HEK293 (cell line): Measurements from ENCODE around the gene SFXN4.

Source experiments
- ATF2 ChIP-seq: fragments of 450-650 bp; formaldehyde crosslinking; IDR thresholded peaks from 2 replicates; pipeline ENCODE4 v1.5.1; 2016; ENCODE audit warnings: missing biosample characterization, missing genetic modification characterization, low read depth
- BCL11A ChIP-seq: fragments of 450-650 bp; formaldehyde crosslinking; IDR thresholded peaks from 2 replicates; pipeline ENCODE4 v1.5.1; 2016; ENCODE audit warnings: low read depth, missing biosample characterization, missing genetic modification characterization
- ELK4 ChIP-seq: IDR thresholded peaks from 2 replicates; pipeline ENCODE4 v1.6.1; 2011; ENCODE audit warnings: mild to moderate bottlenecking, low read depth, low read length, borderline replicate concordance
- GLIS1 ChIP-seq: fragments of 450-650 bp; formaldehyde crosslinking; IDR thresholded peaks from 2 replicates; pipeline ENCODE4 v1.5.1; 2016; ENCODE audit warnings: missing biosample characterization, missing genetic modification characterization
- HOXC10 ChIP-seq: sonication (generic); formaldehyde crosslinking; IDR thresholded peaks from 2 replicates; pipeline ENCODE4 v1.8.1; 2023; ENCODE audit warnings: mild to moderate bottlenecking, missing genetic modification reagents
- IKZF3 ChIP-seq: fragments of 450-650 bp; IDR thresholded peaks from 2 replicates; pipeline ENCODE4 v1.5.0; 2018; ENCODE audit warnings: missing biosample characterization, mild to moderate bottlenecking, missing genetic modification characterization, moderate library complexity
- KLF7 ChIP-seq: fragments of 450-650 bp; formaldehyde crosslinking; IDR thresholded peaks from 2 replicates; pipeline ENCODE4 v1.5.1; 2016; ENCODE audit warnings: missing biosample characterization, missing genetic modification characterization, borderline replicate concordance
- MZF1 ChIP-seq: fragments of 450-650 bp; formaldehyde crosslinking; IDR thresholded peaks from 2 replicates; pipeline ENCODE4 v1.5.1; 2017; ENCODE audit warnings: missing biosample characterization, missing genetic modification characterization, borderline replicate concordance
- RBAK ChIP-seq: fragments of 450-650 bp; formaldehyde crosslinking; IDR thresholded peaks from 2 replicates; pipeline ENCODE4 v1.5.1; 2016; ENCODE audit warnings: missing biosample characterization, missing genetic modification characterization
- WT1 ChIP-seq: fragments of 450-650 bp; formaldehyde crosslinking; IDR thresholded peaks from 2 replicates; pipeline ENCODE4 v1.5.1; 2016; ENCODE audit warnings: missing biosample characterization, missing genetic modification characterization
- YY1 ChIP-seq: fragments of 450-650 bp; formaldehyde crosslinking; IDR thresholded peaks from 2 replicates; pipeline ENCODE4 v1.5.1; 2018; ENCODE audit warnings: missing biosample characterization, missing genetic modification characterization
- YY2 ChIP-seq: fragments of 450-650 bp; formaldehyde crosslinking; IDR thresholded peaks from 2 replicates; pipeline ENCODE4 v1.5.1; 2016; ENCODE audit warnings: missing biosample characterization, missing genetic modification characterization
- ZBTB17 ChIP-seq: fragments of 450-650 bp; formaldehyde crosslinking; IDR thresholded peaks from 2 replicates; pipeline ENCODE4 v1.5.1; 2016; ENCODE audit warnings: missing biosample characterization, missing genetic modification characterization
- ZBTB48 ChIP-seq: fragments of 450-650 bp; formaldehyde crosslinking; IDR thresholded peaks from 2 replicates; pipeline ENCODE4 v1.5.1; 2016; ENCODE audit warnings: missing biosample characterization, missing genetic modification characterization
- ZEB2 ChIP-seq: fragments of 450-650 bp; formaldehyde crosslinking; IDR thresholded peaks from 2 replicates; pipeline ENCODE4 v1.5.1; 2016; ENCODE audit warnings: missing biosample characterization, missing genetic modification characterization
- ZIC2 ChIP-seq: fragments of 450-650 bp; formaldehyde crosslinking; IDR thresholded peaks from 2 replicates; pipeline ENCODE4 v1.5.1; 2016; ENCODE audit warnings: missing biosample characterization, missing genetic modification characterization
- ZNF114 ChIP-seq: fragments of 450-650 bp; formaldehyde crosslinking; IDR thresholded peaks from 2 replicates; pipeline ENCODE4 v1.5.0; 2017; ENCODE audit warnings: missing biosample characterization, missing genetic modification characterization
- ZNF16 ChIP-seq: fragments of 450-650 bp; formaldehyde crosslinking; IDR thresholded peaks from 2 replicates; pipeline ENCODE4 v1.5.1; 2016; ENCODE audit warnings: low read depth, missing biosample characterization, missing genetic modification characterization
- ZNF2 ChIP-seq: fragments of 450-650 bp; formaldehyde crosslinking; IDR thresholded peaks from 2 replicates; pipeline ENCODE4 v1.5.1; 2016; ENCODE audit warnings: missing biosample characterization, missing genetic modification characterization
- ZNF221 ChIP-seq: fragments of 450-650 bp; formaldehyde crosslinking; IDR thresholded peaks from 2 replicates; pipeline ENCODE4 v1.5.1; 2017; ENCODE audit warnings: missing biosample characterization, missing genetic modification characterization, borderline replicate concordance
- ZNF223 ChIP-seq: fragments of 450-650 bp; formaldehyde crosslinking; IDR thresholded peaks from 2 replicates; pipeline ENCODE4 v1.5.1; 2016; ENCODE audit warnings: missing biosample characterization, missing genetic modification characterization
- ZNF366 ChIP-seq: fragments of 450-650 bp; formaldehyde crosslinking; conservative IDR thresholded peaks from 2 replicates; pipeline ENCODE4 v1.5.1; 2016; ENCODE audit warnings: missing biosample characterization, missing genetic modification characterization
- ZNF37A ChIP-seq: fragments of 450-650 bp; IDR thresholded peaks from 2 replicates; pipeline ENCODE4 v1.5.1; 2018; ENCODE audit warnings: missing biosample characterization, missing genetic modification characterization
- ZNF596 ChIP-seq: fragments of 450-650 bp; IDR thresholded peaks from 2 replicates; pipeline ENCODE4 v1.5.0; 2018; ENCODE audit warnings: missing biosample characterization, mild to moderate bottlenecking, missing genetic modification characterization, moderate library complexity
- ZNF600 ChIP-seq: fragments of 450-650 bp; formaldehyde crosslinking; IDR thresholded peaks from 2 replicates; pipeline ENCODE4 v1.5.1; 2016; ENCODE audit warnings: missing biosample characterization, missing genetic modification characterization
- TF ChIP-seq, protein P1 (sequence below): fragments of 450-650 bp; formaldehyde crosslinking; IDR thresholded peaks from 2 replicates; pipeline ENCODE4 v1.5.1; 2016; ENCODE audit warnings: missing biosample characterization, missing genetic modification characterization
- TF ChIP-seq, protein P2 (sequence below): fragments of 450-650 bp; formaldehyde crosslinking; conservative IDR thresholded peaks from 2 replicates; pipeline ENCODE4 v1.5.1; 2016; ENCODE audit warnings: low read depth, missing biosample characterization, missing genetic modification characterization
- TF ChIP-seq, protein P3 (sequence below): fragments of 450-650 bp; formaldehyde crosslinking; IDR thresholded peaks from 2 replicates; pipeline ENCODE4 v1.5.1; 2017; ENCODE audit warnings: missing biosample characterization, mild to moderate bottlenecking, missing genetic modification characterization, moderate library complexity

SFXN4 gene

DNA sequence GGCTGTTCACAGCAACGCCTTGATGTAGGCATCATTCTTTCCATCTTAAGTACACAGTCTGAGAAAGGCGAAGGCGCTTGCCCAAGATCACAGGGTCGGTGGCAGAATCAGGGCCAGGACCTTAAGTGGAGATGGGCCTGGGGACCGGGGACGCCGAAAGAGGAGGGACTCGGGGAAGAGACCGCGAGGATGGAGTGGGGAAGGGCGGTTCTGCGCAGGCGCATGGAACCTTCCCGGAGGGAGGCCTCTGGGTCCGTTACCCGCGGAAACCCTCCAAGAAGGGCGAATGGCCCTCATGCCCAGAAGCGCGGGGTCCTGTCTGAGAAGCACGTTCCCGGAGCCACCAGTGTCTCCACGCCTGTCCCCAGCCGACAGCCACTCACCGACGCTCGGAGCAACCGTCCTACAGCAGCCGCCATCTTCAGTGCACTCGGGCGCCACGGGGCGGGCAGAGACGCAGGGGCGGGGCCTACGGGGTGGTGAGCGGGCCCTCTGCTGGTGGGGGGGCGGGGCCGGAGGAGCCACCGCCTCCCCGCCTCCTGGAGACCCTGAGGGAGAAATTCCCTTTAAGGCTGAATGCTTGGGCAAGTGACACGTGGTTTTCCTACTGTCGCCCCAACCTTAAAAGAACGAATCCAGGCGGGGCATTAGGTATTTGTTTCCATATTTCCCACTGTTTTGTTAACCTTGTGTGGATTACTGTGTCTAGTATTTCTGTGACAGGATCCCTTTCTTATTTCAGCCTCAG, 13.0 kb upstream of the SFXN4 start, which contains the start of gene PRDX3 (continued):
- TF ChIP-seq ZNF600 (tag by site-specific recombination) (peak; percentile 75), ZNF37A (tag by site-specific recombination) (no peak), ELK4 (no peak), RBAK (tag by site-specific recombination) (no peak), HOXC10 (CRISPR knock-in tag) (no peak), IKZF3 (tag by site-specific recombination) (peak; percentile 77), ZBTB17 (tag by site-specific recombination) (peak; percentile 76), ZNF16 (tag by site-specific recombination) (no peak), ZBTB48 (tag by site-specific recombination) (peak; percentile 60), ZNF223 (tag by site-specific recombination) (no peak), ZNF366 (tag by site-specific recombination) (peak; percentile 41; the same call in 1 of the 2 replicates), WT1 (tag by site-specific recombination) (no peak), KLF7 (tag by site-specific recombination) (peak; percentile 27; the same call in 1 of the 2 replicates), BCL11A (no peak), ZIC2 (tag by site-specific recombination) (no peak), ZNF114 (tag by site-specific recombination) (no peak), ZNF596 (tag by site-specific recombination) (no peak), GLIS1 (tag by site-specific recombination) (peak; percentile 63), ZNF221 (tag by site-specific recombination) (0 out of 2 replicates have a peak, but pooled peaks have one; percentile 14), YY1 (tag by site-specific recombination) (peak; percentile 92), ZEB2 (tag by site-specific recombination) (peak; percentile 81), ATF2 (tag by site-specific recombination) (no peak), ZNF2 (peak; percentile 70; the same call in 1 of the 2 replicates), MZF1 (tag by site-specific recombination) (0 out of 2 replicates have a peak, but pooled peaks have one; percentile 52), YY2 (tag by site-specific recombination) (peak; percentile 87)
- TF ChIP-seq, protein P1, sequence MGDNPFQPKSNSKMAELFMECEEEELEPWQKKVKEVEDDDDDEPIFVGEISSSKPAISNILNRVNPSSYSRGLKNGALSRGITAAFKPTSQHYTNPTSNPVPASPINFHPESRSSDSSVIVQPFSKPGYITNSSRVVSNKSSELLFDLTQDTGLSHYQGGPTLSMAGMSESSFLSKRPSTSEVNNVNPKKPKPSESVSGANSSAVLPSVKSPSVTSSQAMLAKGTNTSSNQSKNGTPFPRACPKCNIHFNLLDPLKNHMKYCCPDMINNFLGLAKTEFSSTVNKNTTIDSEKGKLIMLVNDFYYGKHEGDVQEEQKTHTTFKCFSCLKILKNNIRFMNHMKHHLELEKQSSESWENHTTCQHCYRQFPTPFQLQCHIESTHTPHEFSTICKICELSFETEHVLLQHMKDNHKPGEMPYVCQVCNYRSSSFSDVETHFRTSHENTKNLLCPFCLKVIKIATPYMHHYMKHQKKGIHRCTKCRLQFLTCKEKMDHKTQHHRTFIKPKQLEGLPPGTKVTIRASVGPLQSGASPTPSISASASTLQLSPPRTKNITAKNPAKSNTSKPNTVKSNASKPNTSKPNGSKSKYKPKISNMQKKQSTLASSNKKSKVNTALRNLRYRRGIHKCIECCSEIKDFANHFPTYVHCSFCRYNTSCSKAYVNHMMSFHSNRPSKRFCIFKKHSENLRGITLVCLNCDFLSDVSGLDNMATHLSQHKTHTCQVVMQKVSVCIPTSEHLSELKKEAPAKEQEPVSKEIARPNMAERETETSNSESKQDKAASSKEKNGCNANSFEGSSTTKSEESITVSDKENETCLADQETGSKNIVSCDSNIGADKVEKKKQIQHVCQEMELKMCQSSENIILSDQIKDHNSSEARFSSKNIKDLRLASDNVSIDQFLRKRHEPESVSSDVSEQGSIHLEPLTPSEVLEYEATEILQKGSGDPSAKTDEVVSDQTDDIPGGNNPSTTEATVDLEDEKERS: no peak
- TF ChIP-seq, protein P2, sequence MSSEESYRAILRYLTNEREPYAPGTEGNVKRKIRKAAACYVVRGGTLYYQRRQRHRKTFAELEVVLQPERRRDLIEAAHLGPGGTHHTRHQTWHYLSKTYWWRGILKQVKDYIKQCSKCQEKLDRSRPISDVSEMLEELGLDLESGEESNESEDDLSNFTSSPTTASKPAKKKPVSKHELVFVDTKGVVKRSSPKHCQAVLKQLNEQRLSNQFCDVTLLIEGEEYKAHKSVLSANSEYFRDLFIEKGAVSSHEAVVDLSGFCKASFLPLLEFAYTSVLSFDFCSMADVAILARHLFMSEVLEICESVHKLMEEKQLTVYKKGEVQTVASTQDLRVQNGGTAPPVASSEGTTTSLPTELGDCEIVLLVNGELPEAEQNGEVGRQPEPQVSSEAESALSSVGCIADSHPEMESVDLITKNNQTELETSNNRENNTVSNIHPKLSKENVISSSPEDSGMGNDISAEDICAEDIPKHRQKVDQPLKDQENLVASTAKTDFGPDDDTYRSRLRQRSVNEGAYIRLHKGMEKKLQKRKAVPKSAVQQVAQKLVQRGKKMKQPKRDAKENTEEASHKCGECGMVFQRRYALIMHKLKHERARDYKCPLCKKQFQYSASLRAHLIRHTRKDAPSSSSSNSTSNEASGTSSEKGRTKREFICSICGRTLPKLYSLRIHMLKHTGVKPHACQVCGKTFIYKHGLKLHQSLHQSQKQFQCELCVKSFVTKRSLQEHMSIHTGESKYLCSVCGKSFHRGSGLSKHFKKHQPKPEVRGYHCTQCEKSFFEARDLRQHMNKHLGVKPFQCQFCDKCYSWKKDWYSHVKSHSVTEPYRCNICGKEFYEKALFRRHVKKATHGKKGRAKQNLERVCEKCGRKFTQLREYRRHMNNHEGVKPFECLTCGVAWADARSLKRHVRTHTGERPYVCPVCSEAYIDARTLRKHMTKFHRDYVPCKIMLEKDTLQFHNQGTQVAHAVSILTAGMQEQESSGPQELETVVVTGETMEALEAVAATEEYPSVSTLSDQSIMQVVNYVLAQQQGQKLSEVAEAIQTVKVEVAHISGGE (tag by site-specific recombination): peak; percentile 97
- TF ChIP-seq, protein P3, sequence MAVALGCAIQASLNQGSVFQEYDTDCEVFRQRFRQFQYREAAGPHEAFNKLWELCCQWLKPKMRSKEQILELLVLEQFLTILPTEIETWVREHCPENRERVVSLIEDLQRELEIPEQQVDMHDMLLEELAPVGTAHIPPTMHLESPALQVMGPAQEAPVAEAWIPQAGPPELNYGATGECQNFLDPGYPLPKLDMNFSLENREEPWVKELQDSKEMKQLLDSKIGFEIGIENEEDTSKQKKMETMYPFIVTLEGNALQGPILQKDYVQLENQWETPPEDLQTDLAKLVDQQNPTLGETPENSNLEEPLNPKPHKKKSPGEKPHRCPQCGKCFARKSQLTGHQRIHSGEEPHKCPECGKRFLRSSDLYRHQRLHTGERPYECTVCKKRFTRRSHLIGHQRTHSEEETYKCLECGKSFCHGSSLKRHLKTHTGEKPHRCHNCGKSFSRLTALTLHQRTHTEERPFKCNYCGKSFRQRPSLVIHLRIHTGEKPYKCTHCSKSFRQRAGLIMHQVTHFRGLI (tag by site-specific recombination): 0 out of 2 replicates have a peak, but pooled peaks have one; percentile 8
